ENCODE results near the gene CREB3L4. TPM values are rescaled to one million over a fixed set of nuclear protein-coding genes. Genes with fewer than 3 reads are reported as not detected.

Gene CREB3L4
- total RNA-seq, 2 experiments from 2014 or later, result 2.9 to 3.9 TPM

DNA sequence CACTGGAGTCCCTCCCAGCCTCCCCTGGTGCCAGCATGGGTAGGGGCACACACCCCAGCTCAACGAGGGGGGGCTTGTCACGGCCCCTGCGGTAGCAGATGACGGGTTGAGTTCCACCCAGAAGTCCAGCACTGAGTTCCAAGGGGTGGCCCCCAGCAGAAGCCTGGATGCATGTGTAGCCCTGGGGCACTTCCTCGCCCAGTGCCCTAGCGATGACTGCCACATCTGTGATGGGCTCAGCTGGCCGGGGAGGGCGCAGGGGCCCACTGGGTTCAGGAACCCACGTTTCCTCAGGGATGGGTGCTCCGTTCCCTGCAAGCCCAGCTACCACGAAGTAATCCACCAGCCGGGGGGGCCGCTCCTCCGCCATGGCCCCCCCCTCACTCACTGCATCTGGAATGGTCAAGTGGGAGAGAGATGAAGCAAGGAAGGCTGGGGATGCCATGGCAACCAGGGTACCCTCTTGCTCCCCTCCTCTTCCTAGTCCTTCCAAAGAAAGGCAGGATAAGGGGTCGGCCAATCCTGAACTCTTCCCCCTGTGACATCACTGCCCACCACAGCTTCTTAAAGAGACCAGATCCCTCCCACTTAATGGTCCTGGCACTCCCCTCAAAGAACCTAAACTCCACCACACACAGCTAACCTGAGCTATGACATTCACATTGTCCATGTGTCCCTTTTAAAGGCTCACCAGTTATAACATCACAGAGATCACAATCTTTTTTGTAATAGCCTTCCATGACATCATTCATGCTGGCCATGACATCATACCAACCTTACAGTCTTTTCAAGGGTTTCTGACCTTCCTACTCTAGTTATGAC lies 23.5 kb upstream of the CREB3L4 start:
- H3K4me3 ChIP-seq (ENCODE audit: low read length), result peak overlapping the region; percentile 84
- Mint-ChIP-seq H3K27ac (peak overlapping the region; percentile 86), H3K4me1 (ENCODE audit: low read depth) (peaks cover 41% of the 10 kb centered on the region), H3K4me3 (peak overlapping the region; percentile 89), H3K36me3 (ENCODE audit: low read depth) (peaks cover 83% of the 10 kb centered on the region), H3K9me3 (no peaks in the 10 kb centered on the region), H3K27me3 (no peaks in the 10 kb centered on the region)
- ChIA-PET CTCF (interaction anchor here (0.9 to 3.5 kb wide), 10 partner anchors 14 to 147 kb away, joined by 3 to 31 read pairs (median 6); partner anchors contain the start of genes CREB3L4, CRTC2, GATAD2B and RAB13), POLR2A (interaction anchor here (0.9 to 5.0 kb wide), 17 partner anchors 10 to 276 kb away, joined by 3 to 143 read pairs (median 12); partner anchors contain the start of genes CREB3L4, CRTC2, GATAD2B and INTS3)
- intact Hi-C loops (cut with DNase I, micrococcal nuclease), result loop anchor here in 1 of 2 experiments (2.0 kb wide), 1 partner anchor 123 kb away; no protein-coding TSS in a partner anchor
- ATAC-seq (ENCODE audit: poor library complexity), result no peak
- H3K4me1 ChIP-seq (ENCODE audit: insufficient read depth, low read length), result peaks cover 60% of the 10 kb centered on the region
- no peaks in the 10 kb centered on the region for H3K9me3 ChIP-seq (ENCODE audit: control insufficient read depth in 1 of 2, insufficient read depth in 1 of 2, low read length in 2 of 2)
- H3K36me3 ChIP-seq (ENCODE audit: insufficient read depth, low read length), result peaks cover 67% of the 10 kb centered on the region
- no peaks in the 10 kb centered on the region for H3K27me3 ChIP-seq (ENCODE audit: control insufficient read depth in 1 of 2, insufficient read depth in 2 of 2, low read length in 2 of 2)
- peak in 3 of 14 experiments; percentile 25 to 50 (median 49) for DNase-seq
- peak overlapping the region; percentile 92 to 94 for H3K27ac ChIP-seq (ENCODE audit: low read depth in 1 of 2, low read length in 2 of 2)
- TF ChIP-seq, protein P1, sequence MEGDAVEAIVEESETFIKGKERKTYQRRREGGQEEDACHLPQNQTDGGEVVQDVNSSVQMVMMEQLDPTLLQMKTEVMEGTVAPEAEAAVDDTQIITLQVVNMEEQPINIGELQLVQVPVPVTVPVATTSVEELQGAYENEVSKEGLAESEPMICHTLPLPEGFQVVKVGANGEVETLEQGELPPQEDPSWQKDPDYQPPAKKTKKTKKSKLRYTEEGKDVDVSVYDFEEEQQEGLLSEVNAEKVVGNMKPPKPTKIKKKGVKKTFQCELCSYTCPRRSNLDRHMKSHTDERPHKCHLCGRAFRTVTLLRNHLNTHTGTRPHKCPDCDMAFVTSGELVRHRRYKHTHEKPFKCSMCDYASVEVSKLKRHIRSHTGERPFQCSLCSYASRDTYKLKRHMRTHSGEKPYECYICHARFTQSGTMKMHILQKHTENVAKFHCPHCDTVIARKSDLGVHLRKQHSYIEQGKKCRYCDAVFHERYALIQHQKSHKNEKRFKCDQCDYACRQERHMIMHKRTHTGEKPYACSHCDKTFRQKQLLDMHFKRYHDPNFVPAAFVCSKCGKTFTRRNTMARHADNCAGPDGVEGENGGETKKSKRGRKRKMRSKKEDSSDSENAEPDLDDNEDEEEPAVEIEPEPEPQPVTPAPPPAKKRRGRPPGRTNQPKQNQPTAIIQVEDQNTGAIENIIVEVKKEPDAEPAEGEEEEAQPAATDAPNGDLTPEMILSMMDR (IDR thresholded peaks at IDR 0.05), result no peak

DNA sequence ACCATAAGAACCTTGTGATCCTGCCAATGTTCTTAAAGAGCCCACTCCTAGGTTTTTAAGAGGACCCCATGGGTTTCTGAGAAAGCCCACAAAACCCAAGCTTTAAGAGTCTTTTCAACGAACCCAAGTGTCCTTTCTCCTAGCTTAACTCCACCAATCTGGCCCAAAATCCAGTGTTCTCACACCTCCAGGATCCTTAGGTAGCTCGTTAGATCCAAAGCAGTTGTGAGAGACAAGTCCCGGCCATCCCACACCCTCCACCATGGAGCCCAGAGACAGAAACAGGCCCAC lies 22.9 kb upstream of the CREB3L4 start:
- Histone ChIP-seq H3K27me3 (ENCODE audit: control insufficient read depth in 1 of 2, insufficient read depth in 2 of 2, low read length in 2 of 2) (no peaks in the 10 kb centered on the region), H3K4me3 (ENCODE audit: low read length) (peak overlapping the region; percentile 84), H3K36me3 (ENCODE audit: insufficient read depth, low read length) (peaks cover 67% of the 10 kb centered on the region), H3K9me3 (ENCODE audit: control insufficient read depth in 1 of 2, insufficient read depth in 1 of 2, low read length in 2 of 2) (no peaks in the 10 kb centered on the region), H3K4me1 (ENCODE audit: insufficient read depth, low read length) (peaks cover 57% of the 10 kb centered on the region), H3K27ac (ENCODE audit: low read depth in 1 of 2, low read length in 2 of 2) (peak overlapping the region; percentile 92 to 94)
- Mint-ChIP-seq H3K27me3 (no peaks in the 10 kb centered on the region), H3K4me3 (peak overlapping the region; percentile 89), H3K9me3 (no peaks in the 10 kb centered on the region), H3K36me3 (ENCODE audit: low read depth) (peaks cover 80% of the 10 kb centered on the region), H3K4me1 (ENCODE audit: low read depth) (peaks cover 41% of the 10 kb centered on the region), H3K27ac (peak overlapping the region; percentile 86)
- POLR2A ChIA-PET, result interaction anchor here (0.9 to 5.0 kb wide), 16 partner anchors 11 to 276 kb away, joined by 3 to 143 read pairs (median 12); partner anchors contain the start of genes CREB3L4, CRTC2, GATAD2B and INTS3
- CTCF ChIA-PET, result interaction anchor here (0.9 to 3.5 kb wide), 8 partner anchors 13 to 147 kb away, joined by 3 to 31 read pairs (median 8); partner anchors contain the start of genes CREB3L4, CRTC2, GATAD2B and RAB13
- TF ChIP-seq, protein P1 (IDR thresholded peaks at IDR 0.05), result no peak
- intact Hi-C loops (cut with DNase I, micrococcal nuclease), result loop anchor here (1.0 to 2.0 kb wide), 5 partner anchors 14 to 147 kb away; partner anchors contain the start of genes CRTC2 (in 1 of the 2) and RPS27 (in 1 of the 2)
- DNase-seq (no peak), ATAC-seq (ENCODE audit: poor library complexity) (no peak)

DNA sequence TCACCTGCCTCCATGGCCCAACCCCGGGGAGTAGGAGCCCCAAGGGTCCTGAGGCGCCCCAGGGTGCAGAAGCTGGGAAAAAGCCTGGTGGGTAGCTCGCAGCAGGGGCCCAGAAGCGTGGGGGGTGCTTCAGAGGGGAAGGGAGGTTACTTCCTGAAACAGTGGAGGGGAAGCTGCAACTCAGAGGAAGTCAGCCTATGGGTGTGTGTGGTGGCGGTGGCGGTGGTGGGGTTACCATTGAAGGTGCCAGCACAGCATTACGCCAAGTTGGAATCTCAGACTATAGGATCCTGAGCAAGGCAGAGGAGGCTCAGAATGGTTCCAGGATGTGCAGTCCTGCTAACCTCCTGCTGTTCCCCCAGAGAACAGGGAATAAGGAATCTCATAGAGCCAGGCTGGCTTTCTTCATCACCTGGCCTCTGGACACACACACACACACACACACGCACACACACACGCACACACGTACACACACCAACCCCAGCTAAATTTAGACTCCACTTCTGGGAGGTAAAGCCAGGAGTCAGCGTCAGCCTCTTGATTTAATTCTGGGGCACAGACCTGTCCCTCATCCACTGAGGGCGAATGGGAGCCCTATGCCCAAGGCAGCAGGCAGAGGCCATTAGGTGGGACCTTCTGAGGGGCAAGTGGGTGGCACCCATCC lies 22.4 kb upstream of the CREB3L4 start:
- peaks cover 67% of the 10 kb centered on the region for H3K36me3 ChIP-seq (ENCODE audit: insufficient read depth, low read length)
- intact Hi-C loops (cut with DNase I, micrococcal nuclease), result loop anchor here (1.0 to 2.0 kb wide), 5 partner anchors 13 to 148 kb away; partner anchors contain the start of genes CRTC2 (in 1 of the 2) and RPS27 (in 1 of the 2)
- peak overlapping the region; percentile 89 for H3K4me3 Mint-ChIP-seq
- POLR2A ChIA-PET, result interaction anchor here (0.9 to 5.0 kb wide), 20 partner anchors 8 to 381 kb away, joined by 3 to 143 read pairs (median 6); partner anchors contain the start of genes CHTOP, CREB3L4, CRTC2 and GATAD2B
- no peaks in the 10 kb centered on the region for H3K9me3 Mint-ChIP-seq
- peaks cover 57% of the 10 kb centered on the region for H3K4me1 ChIP-seq (ENCODE audit: insufficient read depth, low read length)
- CTCF ChIA-PET, result interaction anchor here (0.9 to 3.5 kb wide), 9 partner anchors 13 to 148 kb away, joined by 3 to 31 read pairs (median 7); partner anchors contain the start of genes CREB3L4, CRTC2, GATAD2B and RAB13
- ATAC-seq (ENCODE audit: poor library complexity), result peak; percentile 82
- no peaks in the 10 kb centered on the region for H3K27me3 ChIP-seq (ENCODE audit: control insufficient read depth in 1 of 2, insufficient read depth in 2 of 2, low read length in 2 of 2)
- no peaks in the 10 kb centered on the region for H3K9me3 ChIP-seq (ENCODE audit: control insufficient read depth in 1 of 2, insufficient read depth in 1 of 2, low read length in 2 of 2)
- H3K4me3 ChIP-seq (ENCODE audit: low read length), result peak overlapping the region; percentile 84
- peak; percentile 65 to 93 (median 77) for DNase-seq
- H3K27ac ChIP-seq (ENCODE audit: low read depth in 1 of 2, low read length in 2 of 2), result peak overlapping the region; percentile 92 to 94
- peaks cover 36% of the 10 kb centered on the region for H3K4me1 Mint-ChIP-seq (ENCODE audit: low read depth)
- peaks cover 79% of the 10 kb centered on the region for H3K36me3 Mint-ChIP-seq (ENCODE audit: low read depth)
- TF ChIP-seq, protein P1 (IDR thresholded peaks at IDR 0.05), result no peak
- H3K27me3 Mint-ChIP-seq, result no peaks in the 10 kb centered on the region
- H3K27ac Mint-ChIP-seq, result peak overlapping the region; percentile 86

Data from CD4-positive, alpha-beta T cell (primary cell).